Measurements from ENCODE around the gene LIMS1.
"Not testable (repeated sequence)": the region's sequence is repeated elsewhere in the genome, so short reads cannot be mapped to it uniquely, and the experiment has no call there.

DNA sequence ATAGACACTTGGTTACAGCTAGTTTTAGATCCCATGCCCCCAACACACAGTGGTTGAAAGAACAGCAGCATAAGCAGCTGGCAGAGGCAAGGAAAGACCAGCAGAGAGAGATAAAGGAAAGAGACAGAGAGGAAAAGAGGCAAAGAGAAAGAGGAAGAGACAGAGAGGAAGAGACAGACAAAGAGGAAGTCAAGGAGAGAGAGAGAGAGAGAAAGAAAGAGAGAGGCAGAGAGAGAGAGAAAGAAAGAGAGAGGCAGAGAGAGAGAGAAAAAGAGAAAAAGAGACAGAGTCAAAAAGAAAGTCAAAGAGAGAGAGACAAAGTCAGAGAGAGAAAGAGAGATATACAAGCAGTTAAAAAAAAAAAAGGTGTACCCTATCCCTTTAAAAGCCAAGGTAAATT, 9.0 kb upstream of the LIMS1 start:
- TF ChIP-seq CTCF (IDR thresholded peaks at IDR 0.05 in 4 of 5, conservative IDR thresholded peaks at IDR 0.05 in 1 of 5); POLR2A (IDR thresholded peaks at IDR 0.05): not testable (repeated sequence)

Data from gastrocnemius medialis (tissue), 4 donors.